Measurements from ENCODE around the gene CEACAM16. TPM values are rescaled to one million over a fixed set of nuclear protein-coding genes. Genes with fewer than 3 reads are reported as not detected.

The CEACAM16 gene
- total RNA-seq, 8 experiments from 2014 or later: 0.19 TPM; not detected in 7

DNA sequence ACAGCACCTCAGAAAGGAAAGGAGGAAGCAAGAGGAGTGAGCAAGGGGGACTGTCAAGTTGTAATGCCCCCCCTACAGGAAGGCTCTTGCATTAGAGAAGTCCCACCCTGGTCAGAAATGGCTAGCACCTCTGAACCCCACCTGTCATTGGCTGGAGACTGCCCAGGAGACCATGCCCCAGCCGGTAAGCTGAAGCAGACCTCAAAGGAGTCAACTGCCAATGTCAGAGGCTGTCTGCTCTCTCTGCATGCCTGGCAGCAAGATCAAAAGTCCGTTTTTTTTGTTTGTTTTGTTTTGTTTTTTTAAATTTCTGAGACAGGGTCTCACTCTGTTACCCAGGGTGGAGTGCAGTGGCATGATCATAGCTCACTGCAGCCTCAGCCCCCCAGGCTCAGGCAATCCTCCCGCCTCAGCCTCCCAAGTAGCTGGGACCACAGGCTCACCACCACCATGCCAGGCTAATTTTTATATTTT lies 41.4 kb downstream of the CEACAM16 start:
- peaks cover 3 to 8% of the 10 kb centered on the region in 2 donors for H3K4me1 ChIP-seq (replicated peaks in 1 of 2)
- in situ Hi-C loops (cut with MboI; ENCODE audit: low pct_unique_long_range_greater_than_20kb in 2 of 9, low sequenced_read_pairs in 9 of 9, unreplicated experiment in 9 of 9): no loop called here
- WGBS, 10 experiments: 0 to 100% (median 68%) methylated on average over 1 to 3 of the region's 3 CpGs; no CpG with 5 or more reads in 5 of the 10 experiments
- no peak for ATAC-seq (replicated peaks in 6 of 8)
- no peak overlapping the region for H3K27ac ChIP-seq
- no peak overlapping the region for H3K4me3 ChIP-seq

- Histone ChIP-seq H3K27ac (no peak overlapping the region), H3K4me3 (no peak overlapping the region), H3K4me1 (replicated peaks in 1 of 2) (peaks cover 3 to 8% of the 10 kb centered on the region in 2 donors)
- 33 to 100% (median 83%) methylated on average over 1 to 6 of the region's 6 CpGs; no CpG with 5 or more reads in 5 of the 10 experiments for WGBS, 10 experiments
- in situ Hi-C loops (cut with MboI; ENCODE audit: low pct_unique_long_range_greater_than_20kb in 2 of 9, low sequenced_read_pairs in 9 of 9, unreplicated experiment in 9 of 9): no loop called here
- no peak for ATAC-seq (replicated peaks in 6 of 8)
Measured at GRCh38 chr19:44741258-44741731, 42.3 kb downstream of the CEACAM16 start.

GRCh38 chr19:44741841-44742329 lies 42.9 kb downstream of the CEACAM16 start:
- H3K4me3 ChIP-seq: no peak overlapping the region
- in situ Hi-C loops (cut with MboI; ENCODE audit: low pct_unique_long_range_greater_than_20kb in 2 of 9, low sequenced_read_pairs in 9 of 9, unreplicated experiment in 9 of 9): no loop called here
- 0 to 100% methylated on average over 1 of the region's 13 CpGs; no CpG with 5 or more reads in 8 of the 10 experiments for WGBS, 10 experiments
- H3K4me1 ChIP-seq (replicated peaks in 1 of 2): peaks cover 3 to 10% of the 10 kb centered on the region in 2 donors
- H3K27ac ChIP-seq: peak overlapping the region in 1 of 2 donors; percentile 27
- ATAC-seq (replicated peaks in 6 of 8): peak; percentile 71 to 96 (median 91)

GRCh38 chr19:44742330-44743061 lies 43.5 kb downstream of the CEACAM16 start:
- no peak for ATAC-seq (replicated peaks in 6 of 8)
- WGBS, 10 experiments: 13 to 100% (median 86%) methylated on average over 1 to 11 of the region's 20 CpGs; no CpG with 5 or more reads in 2 of the 10 experiments
- H3K4me1 ChIP-seq (replicated peaks in 1 of 2): peaks cover 3 to 13% of the 10 kb centered on the region in 2 donors
- H3K27ac ChIP-seq: peak overlapping the region in 1 of 2 donors; percentile 27
- in situ Hi-C loops (cut with MboI; ENCODE audit: low pct_unique_long_range_greater_than_20kb in 2 of 9, low sequenced_read_pairs in 9 of 9, unreplicated experiment in 9 of 9): no loop called here
- no peak overlapping the region for H3K4me3 ChIP-seq

- in situ Hi-C loops (cut with MboI; ENCODE audit: low pct_unique_long_range_greater_than_20kb in 2 of 9, low sequenced_read_pairs in 9 of 9, unreplicated experiment in 9 of 9): no loop called here
- Histone ChIP-seq H3K27ac (no peak overlapping the region), H3K4me1 (replicated peaks in 1 of 2) (peaks cover 3 to 13% of the 10 kb centered on the region in 2 donors), H3K4me3 (no peak overlapping the region)
- ATAC-seq (replicated peaks in 6 of 8): no peak
- 80 to 100% (median 88%) methylated on average over 1 of the region's 3 CpGs; no CpG with 5 or more reads in 7 of the 10 experiments for WGBS, 10 experiments
Measured at GRCh38 chr19:44744871-44745332, 46.0 kb downstream of the CEACAM16 start.

DNA sequence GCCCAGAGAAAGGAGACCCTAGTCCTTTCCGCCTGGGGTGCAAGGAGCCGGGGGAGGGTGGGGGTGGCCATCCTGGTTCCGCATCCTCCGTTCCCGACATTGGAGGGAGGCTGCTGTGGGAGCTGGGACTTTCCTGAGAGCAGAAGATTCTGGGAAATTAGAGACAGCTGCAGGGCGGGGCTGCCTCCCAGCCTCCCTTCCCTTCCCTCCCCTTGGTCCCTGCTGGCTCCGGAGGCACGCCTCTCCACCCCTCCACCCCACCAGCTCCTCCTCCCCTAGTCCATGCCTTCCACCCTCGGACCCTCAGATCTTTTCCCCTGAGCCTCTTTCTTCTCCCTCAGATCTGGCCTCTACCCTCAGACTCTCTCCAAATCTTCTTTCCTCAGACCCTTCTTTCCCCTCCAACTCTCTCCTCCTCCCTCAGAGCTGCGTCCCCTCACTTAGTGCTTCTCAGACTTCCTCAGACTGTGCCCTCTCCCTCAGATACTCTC lies 46.4 kb downstream of the CEACAM16 start:
- H3K4me1 ChIP-seq (replicated peaks in 1 of 2): peaks cover 3 to 13% of the 10 kb centered on the region in 2 donors
- ATAC-seq (replicated peaks in 6 of 8): peak in 4 of 8 experiments; percentile 8 to 38 (median 14)
- WGBS, 10 experiments: 20 to 83% (median 37%) methylated on average over 1 of the region's 10 CpGs; no CpG with 5 or more reads in 4 of the 10 experiments
- no peak overlapping the region for H3K4me3 ChIP-seq
- in situ Hi-C loops (cut with MboI; ENCODE audit: low pct_unique_long_range_greater_than_20kb in 2 of 9, low sequenced_read_pairs in 9 of 9, unreplicated experiment in 9 of 9): no loop called here
- no peak overlapping the region for H3K27ac ChIP-seq

DNA sequence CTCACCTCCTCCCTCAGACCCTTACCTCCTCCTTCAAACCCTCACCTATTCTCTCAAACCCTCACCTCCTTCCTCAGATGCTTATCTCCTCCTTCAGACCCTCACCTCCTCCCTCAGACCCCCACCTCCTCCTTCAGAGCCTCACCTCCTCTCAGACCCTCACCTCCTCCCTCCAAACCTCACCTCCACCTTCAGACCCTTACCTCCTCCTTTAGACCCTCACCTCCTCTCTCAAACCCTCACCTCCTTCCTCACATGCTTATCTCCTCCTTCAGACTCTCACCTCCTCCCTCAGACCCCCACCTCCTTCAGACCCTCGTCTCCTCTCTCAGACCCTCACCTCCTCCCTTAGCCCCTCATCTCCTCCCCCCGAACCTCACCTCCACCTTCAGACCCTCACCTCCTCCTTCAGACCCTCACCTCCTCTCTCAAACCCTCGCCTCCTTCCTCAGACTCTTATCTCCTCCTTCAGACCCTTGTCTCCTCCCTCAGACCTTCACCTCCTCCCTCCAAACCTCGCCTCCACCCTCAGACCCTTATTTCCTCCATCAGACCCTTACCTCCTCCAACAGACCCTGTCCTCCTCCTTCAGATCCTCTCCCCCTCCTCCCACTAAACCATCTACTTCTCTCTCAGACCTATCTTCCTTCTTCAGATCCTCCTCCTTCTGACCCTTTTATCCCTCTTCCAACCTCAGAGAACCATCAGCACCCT lies 47.1 kb downstream of the CEACAM16 start:
- in situ Hi-C loops (cut with MboI; ENCODE audit: low pct_unique_long_range_greater_than_20kb in 2 of 9, low sequenced_read_pairs in 9 of 9, unreplicated experiment in 9 of 9): no loop called here

DNA sequence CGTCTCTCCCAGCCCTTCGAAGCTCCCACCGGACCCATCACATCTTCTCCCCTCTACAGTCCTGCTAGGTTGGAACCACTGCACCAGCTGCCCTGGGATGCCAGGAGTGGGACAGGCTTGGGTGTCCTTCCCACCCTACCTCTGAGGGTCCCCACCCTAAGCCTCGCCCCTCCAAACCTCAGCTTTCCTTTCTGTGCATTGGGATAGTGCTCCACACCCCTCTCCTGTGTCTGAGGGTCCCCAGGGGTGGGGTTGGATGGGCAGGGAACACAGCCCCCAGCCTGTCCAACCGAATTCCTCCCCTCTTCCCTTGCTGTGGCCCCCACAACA lies 47.6 kb downstream of the CEACAM16 start:
- no peak overlapping the region for H3K27ac ChIP-seq
- in situ Hi-C loops (cut with MboI; ENCODE audit: low pct_unique_long_range_greater_than_20kb in 2 of 9, low sequenced_read_pairs in 9 of 9, unreplicated experiment in 9 of 9): no loop called here
- H3K4me3 ChIP-seq: no peak overlapping the region
- ATAC-seq (replicated peaks in 6 of 8): no peak
- peaks cover 3 to 13% of the 10 kb centered on the region in 2 donors for H3K4me1 ChIP-seq (replicated peaks in 1 of 2)
- 30 to 100% (median 82%) methylated on average over 1 to 3 of the region's 5 CpGs; no CpG with 5 or more reads in 4 of the 10 experiments for WGBS, 10 experiments

More for the DNA sequence above, 47.1 kb downstream of the CEACAM16 start:
- no peak for ATAC-seq (replicated peaks in 6 of 8)
- 0 to 61% (median 55%) methylated on average over 1 to 3 of the region's 4 CpGs; no CpG with 5 or more reads in 2 of the 10 experiments for WGBS, 10 experiments
- peaks cover 3 to 13% of the 10 kb centered on the region in 2 donors for H3K4me1 ChIP-seq (replicated peaks in 1 of 2)
- H3K27ac ChIP-seq: no peak overlapping the region
- H3K4me3 ChIP-seq: no peak overlapping the region

DNA sequence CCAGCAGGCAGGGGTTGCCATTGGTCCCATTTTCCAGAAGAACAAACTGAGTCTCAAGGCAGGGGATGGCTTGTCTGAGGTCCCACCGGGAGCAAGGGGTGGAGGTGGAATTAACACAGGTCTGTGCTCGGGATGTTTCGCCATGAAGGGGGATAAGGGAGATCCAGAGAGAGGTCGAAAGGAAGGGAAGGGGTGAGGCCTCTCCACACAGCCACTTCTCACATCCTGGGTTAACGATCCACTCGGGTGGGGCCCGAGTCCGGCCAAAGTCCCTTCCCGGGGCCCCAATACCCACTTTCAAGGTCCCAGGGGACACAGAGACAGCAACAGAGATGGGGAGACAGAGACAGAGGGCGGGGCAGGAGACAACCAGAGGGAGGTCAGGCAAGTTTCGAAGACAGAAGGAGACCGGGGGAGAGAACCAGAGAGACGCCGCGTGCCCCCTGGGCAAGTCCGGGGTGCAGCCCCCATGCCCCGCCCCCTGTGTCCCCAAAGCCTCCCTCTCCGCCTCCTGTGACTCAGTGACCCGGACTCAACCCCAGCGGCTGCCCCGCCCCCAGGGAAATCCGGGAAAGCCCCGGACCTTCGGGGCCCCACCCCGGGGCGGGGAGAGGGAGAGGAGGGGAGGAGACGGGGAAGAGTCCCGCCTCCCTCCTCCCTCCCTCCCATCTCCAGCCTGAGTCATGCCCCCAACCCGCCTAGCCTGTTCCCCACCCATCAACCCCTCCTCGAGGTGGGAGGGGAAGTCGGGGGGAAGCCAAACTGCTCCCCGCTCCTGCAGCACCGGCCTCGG lies 48.2 kb downstream of the CEACAM16 start:
- in situ Hi-C loops (cut with MboI; ENCODE audit: low pct_unique_long_range_greater_than_20kb in 2 of 9, low sequenced_read_pairs in 9 of 9, unreplicated experiment in 9 of 9): no loop called here
- peaks cover under 1 to 8% of the 10 kb centered on the region in 2 donors for H3K4me1 ChIP-seq (replicated peaks in 1 of 2)
- H3K4me3 ChIP-seq: peak overlapping the region; percentile 15 to 59 (median 46)
- 13 to 38% methylated on average over 3 to 8 of the region's 34 CpGs; no CpG with 5 or more reads in 8 of the 10 experiments for WGBS, 10 experiments
- no peak overlapping the region for H3K27ac ChIP-seq
- peak; percentile 35 to 79 (median 74) for ATAC-seq (replicated peaks in 6 of 8)

GRCh38 chr19:44747739-44748425 lies 48.9 kb downstream of the CEACAM16 start:
- H3K4me3 ChIP-seq: peak overlapping the region; percentile 28 to 59 (median 46)
- peaks cover 0 to 7% of the 10 kb centered on the region in 2 donors for H3K4me1 ChIP-seq (replicated peaks in 1 of 2)
- in situ Hi-C loops (cut with MboI; ENCODE audit: low pct_unique_long_range_greater_than_20kb in 2 of 9, low sequenced_read_pairs in 9 of 9, unreplicated experiment in 9 of 9): no loop called here
- peak; percentile 6 to 61 (median 50) for ATAC-seq (replicated peaks in 6 of 8)
- 0 to 2% (median 0%) methylated on average over 2 to 7 of the region's 26 CpGs; no CpG with 5 or more reads in 7 of the 10 experiments for WGBS, 10 experiments
- H3K27ac ChIP-seq: no peak overlapping the region

GRCh38 chr19:44748426-44749254 lies 49.7 kb downstream of the CEACAM16 start, which contains the start of gene BCL3:
Gene BCL3 (plus strand): TSS chr19:44748708. CDS start chr19:44748791, 83 bp downstream.
- peak; percentile 12 to 55 (median 36) for ATAC-seq (replicated peaks in 6 of 8)
- in situ Hi-C loops (cut with MboI; ENCODE audit: low pct_unique_long_range_greater_than_20kb in 2 of 9, low sequenced_read_pairs in 9 of 9, unreplicated experiment in 9 of 9): no loop called here
- H3K27ac ChIP-seq: no peak within 1 kb of the TSS
- H3K4me3 ChIP-seq: peak within 1 kb of the TSS; percentile 28 to 59 (median 46)
- no CpG with 5 or more reads among the region's 88 CpGs for WGBS, 10 experiments
- H3K4me1 ChIP-seq (replicated peaks in 1 of 2): peaks cover 4 to 13% of the 10 kb centered on the region in 2 donors
